ENCODE measurements around the gene NEDD1.

GRCh38 chr12:96870946-96871345 lies 36.1 kb upstream of the NEDD1 start:
- TF ChIP-seq GATA2 (IDR thresholded peaks at IDR 0.05; ENCODE audit: low read depth, low read length) = no peak
- no peak for TF ChIP-seq GATA3 (IDR thresholded peaks at IDR 0.05; ENCODE audit: low read depth, low read length)

Measured in SH-SY5Y (cell line).